GM19455 (cell line): Measurements from ENCODE around the gene CADM2.

ENCODE experiments used
- ATAC-seq: cut with Tn5 transposase; IDR thresholded peaks from one replicate; pipeline ENCODE4 v1.9.1; 2021; ENCODE audit not compliant: unreplicated experiment

The CADM2 gene

GRCh38 chr3:85176799-85177198 lies 218.0 kb downstream of the CADM2 start:
- ATAC-seq = no peak

DNA sequence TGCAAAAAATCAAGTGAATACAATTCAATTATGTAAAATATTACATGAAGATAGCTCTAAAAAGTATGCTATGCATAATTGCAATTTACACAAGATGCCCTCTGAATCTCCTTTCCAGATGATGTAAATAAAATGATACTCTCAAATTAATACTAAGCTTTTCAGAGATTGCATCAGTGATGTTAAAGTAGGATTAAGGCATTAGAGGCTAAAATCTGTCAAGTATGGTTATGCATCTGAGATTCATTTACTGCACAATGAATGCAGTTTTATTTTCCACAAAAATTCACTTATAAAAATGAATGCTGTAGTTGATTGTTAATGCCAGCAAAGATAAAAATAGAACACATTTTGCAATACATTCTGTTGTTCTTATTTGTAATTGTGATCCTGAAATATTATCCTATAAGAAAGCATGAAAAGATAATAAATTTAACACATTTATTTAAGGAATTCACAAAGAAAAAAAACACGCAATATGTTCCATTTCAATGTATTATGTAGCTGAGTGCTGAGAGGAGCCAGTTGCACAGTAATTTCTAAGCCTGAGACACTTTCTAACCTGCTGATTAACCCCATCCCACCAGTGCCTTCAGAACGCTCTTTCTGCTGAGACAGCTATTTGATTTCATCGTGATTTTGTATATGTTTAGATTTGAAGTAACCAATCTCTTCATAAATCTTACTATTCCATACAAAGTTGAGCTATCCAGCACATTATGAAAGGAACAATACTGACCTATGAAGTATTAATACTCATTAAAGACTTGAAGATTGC lies 224.4 kb downstream of the CADM2 start:
- ATAC-seq = no peak

DNA sequence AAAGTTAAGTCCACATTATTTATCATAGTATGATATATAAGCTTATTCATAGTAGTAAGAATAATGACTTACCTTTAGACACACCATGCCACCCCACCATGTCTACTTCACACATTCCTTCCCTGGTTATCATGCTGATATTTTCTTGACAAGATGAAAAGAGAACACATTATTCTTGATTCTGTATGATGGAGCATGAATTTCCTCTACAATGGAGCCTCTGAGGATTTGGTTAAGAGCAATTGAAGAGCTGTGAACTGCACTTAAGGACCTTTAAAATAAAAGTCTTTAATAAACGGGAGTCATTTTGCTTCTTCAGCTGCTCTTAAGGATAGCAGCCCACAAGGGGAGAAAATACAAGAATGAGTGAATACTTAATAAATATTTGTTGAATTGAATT lies 226.7 kb downstream of the CADM2 start:
- ATAC-seq = no peak

- no peak for ATAC-seq
These were observed 230.9 kb downstream of the CADM2 start for GRCh38 chr3:85189731-85190130.

- ATAC-seq = no peak
These were observed 234.8 kb downstream of the CADM2 start for GRCh38 chr3:85193565-85193964.

DNA sequence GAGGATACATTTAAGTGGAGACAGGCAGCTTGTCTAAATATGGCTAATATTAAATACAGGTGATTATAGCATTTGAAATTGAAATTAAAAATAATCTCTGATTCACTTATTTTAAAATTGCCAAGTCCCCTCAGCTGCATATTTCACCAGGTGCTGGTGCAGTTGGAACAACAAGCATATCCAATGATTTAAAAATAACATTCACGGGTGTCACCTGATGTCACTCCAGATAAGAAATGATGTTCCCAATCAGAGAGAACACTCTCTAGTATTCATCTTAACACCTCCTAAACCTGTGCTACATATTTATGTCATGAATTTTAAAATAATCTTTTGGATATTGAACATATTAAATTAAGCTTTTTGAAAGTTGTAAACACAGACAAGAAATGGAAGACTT lies 249.9 kb downstream of the CADM2 start:
- ATAC-seq = no peak

DNA sequence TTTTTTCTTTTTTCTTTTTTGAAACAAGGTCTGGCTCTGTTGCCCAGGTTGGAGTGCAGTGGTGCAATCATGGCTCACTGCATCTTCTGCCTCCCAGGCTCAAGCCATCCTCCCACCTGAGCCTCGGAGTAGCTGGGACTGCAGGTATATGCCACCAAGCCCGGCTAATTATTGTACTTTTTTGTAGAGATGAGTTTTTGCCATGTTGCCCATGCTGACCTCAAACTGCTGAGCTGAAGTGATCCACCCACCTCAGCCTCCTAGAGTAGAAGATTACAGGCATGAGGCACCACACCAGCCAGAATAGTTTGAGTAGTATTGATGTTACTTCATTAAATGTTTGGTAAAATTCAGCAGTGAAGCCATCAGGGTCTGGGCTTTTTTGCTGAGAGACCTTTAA lies 251.8 kb downstream of the CADM2 start:
- no peak for ATAC-seq

GRCh38 chr3:85228966-85229365 lies 270.2 kb downstream of the CADM2 start:
- no peak for ATAC-seq

GRCh38 chr3:85244091-85244490 lies 285.3 kb downstream of the CADM2 start:
- no peak for ATAC-seq

DNA sequence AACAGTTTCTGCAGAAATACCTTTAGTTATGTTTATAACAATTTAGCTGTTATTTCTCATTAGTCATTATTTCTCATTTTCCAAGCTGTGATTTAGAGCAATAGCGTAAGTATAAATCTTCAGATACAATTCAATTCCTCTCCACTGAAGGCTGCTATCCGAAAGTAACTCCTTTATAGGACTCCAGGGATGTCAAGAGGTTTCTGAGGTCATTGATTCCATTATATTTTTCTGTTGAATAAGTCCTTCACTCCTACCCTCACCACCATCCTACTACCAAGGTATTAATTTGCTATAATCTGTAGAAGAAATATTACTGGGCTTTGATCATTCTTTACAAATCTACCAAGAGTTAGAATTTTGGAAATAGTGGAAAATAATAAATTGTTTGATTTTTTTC lies 285.7 kb downstream of the CADM2 start:
- no peak for ATAC-seq

GRCh38 chr3:85251766-85252165 lies 293.0 kb downstream of the CADM2 start:
- ATAC-seq = no peak

GRCh38 chr3:85252686-85253085 lies 293.9 kb downstream of the CADM2 start:
- ATAC-seq = no peak

- ATAC-seq = no peak
These were observed 295.9 kb downstream of the CADM2 start for GRCh38 chr3:85254738-85255137.

GRCh38 chr3:85255949-85256348 lies 297.2 kb downstream of the CADM2 start:
- no peak for ATAC-seq

GRCh38 chr3:85258326-85258725 lies 299.5 kb downstream of the CADM2 start:
- no peak for ATAC-seq

- ATAC-seq = no peak
These were observed 300.0 kb downstream of the CADM2 start for GRCh38 chr3:85258819-85259218.

DNA sequence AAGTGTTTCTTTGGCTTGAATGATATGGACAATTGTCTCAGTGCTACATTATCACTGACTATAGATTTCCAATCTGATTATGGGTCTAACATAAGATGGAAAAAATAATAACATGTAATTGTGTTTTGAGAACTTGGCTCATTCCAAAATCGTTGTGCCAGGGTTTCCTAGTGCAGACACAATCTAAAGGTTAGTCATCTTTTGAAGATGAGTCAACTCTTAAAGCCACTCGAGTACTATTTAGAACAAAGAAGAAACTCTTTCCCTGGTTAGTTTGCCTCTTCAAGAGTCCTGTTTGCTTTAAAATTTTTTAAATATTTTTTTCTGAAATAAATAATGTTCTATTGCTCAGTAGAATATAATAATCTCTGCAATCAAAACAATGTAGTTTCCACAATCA lies 301.0 kb downstream of the CADM2 start:
- ATAC-seq = no peak

- no peak for ATAC-seq
These were observed 305.6 kb downstream of the CADM2 start for GRCh38 chr3:85264381-85264780.

- no peak for ATAC-seq
These were observed 311.7 kb downstream of the CADM2 start for GRCh38 chr3:85270488-85270887.

- ATAC-seq = no peak
These were observed 313.1 kb downstream of the CADM2 start for GRCh38 chr3:85271911-85272310.

DNA sequence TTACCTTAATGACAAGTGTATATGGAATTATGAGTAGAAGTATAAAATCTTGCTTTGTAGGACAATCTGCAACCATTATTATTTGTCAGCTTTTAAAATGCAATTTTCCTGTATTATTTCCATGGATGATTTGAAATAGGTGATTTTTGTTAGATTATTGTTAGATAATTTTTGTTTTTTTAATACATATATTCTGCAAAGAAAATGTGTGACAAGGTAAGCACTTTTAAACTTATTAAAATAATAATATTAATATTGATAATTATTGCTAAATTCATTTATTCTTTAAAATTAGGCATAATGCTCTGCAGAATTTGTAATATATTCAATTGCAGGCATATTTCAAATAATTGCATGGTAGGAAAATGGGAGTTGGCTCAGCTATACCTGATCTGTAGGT lies 329.5 kb downstream of the CADM2 start:
- no peak for ATAC-seq

DNA sequence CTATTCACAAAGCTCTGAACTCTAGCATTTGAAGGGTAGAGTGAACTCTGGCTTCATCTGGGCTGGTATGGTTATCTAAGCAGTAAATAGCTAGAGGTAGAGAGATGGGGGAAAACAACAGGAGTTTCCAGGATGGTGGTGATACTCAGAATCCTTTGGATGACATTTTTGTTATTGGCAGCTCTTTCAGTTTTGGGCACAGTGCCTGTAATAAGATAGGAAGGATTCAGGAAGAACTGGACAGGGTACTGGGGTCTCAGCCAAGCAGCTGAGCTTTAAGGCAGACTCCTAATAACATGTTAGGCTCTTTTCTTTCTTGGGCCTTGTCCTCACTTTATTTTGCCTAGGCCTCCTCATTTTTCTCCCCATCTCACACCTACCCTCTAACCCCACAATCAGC lies 338.5 kb downstream of the CADM2 start:
- no peak for ATAC-seq

GRCh38 chr3:85298032-85298431 lies 339.2 kb downstream of the CADM2 start:
- no peak for ATAC-seq
